HG03469 (cell line): ENCODE measurements around the gene IPO5.
"Not testable (repeated sequence)": the region's sequence is repeated elsewhere in the genome, so short reads cannot be mapped to it uniquely, and the experiment has no call there.

Experiments
- ATAC-seq: cut with Tn5 transposase; IDR thresholded peaks from one replicate; pipeline ENCODE4 v1.9.1; 2021; ENCODE audit warnings: mild to moderate bottlenecking, moderate library complexity, moderate number of reproducible peaks; ENCODE audit not compliant: unreplicated experiment

IPO5 gene

GRCh38 chr13:98007001-98007400, 53.5 kb downstream of the IPO5 start:
- no peak for ATAC-seq

GRCh38 chr13:98013241-98013640, 59.8 kb downstream of the IPO5 start:
- ATAC-seq: no peak

- ATAC-seq: no peak
Observed at GRCh38 chr13:98014766-98015165, 61.3 kb downstream of the IPO5 start.

- ATAC-seq: no peak
Observed at GRCh38 chr13:98018293-98018692, 64.8 kb downstream of the IPO5 start.

GRCh38 chr13:98019186-98019585, 65.7 kb downstream of the IPO5 start:
- ATAC-seq: no peak

GRCh38 chr13:98020271-98020670, 66.8 kb downstream of the IPO5 start:
- ATAC-seq: no peak

GRCh38 chr13:98022210-98022609, 68.7 kb downstream of the IPO5 start:
- no peak for ATAC-seq

- ATAC-seq: no peak
Observed at GRCh38 chr13:98025480-98026025, 72.1 kb downstream of the IPO5 start.

- ATAC-seq: no peak
Observed at GRCh38 chr13:98026457-98026857, 73.0 kb downstream of the IPO5 start.

- no peak for ATAC-seq
Observed at GRCh38 chr13:98032168-98032567, 78.7 kb downstream of the IPO5 start.

GRCh38 chr13:98033277-98034247, 80.1 kb downstream of the IPO5 start:
- no peak for ATAC-seq

- no peak for ATAC-seq
Observed at GRCh38 chr13:98035373-98035772, 81.9 kb downstream of the IPO5 start.

- not testable (repeated sequence) for ATAC-seq
Observed at GRCh38 chr13:98036564-98037302, 83.3 kb downstream of the IPO5 start.

GRCh38 chr13:98039261-98039660, 85.8 kb downstream of the IPO5 start:
- ATAC-seq: no peak

GRCh38 chr13:98039964-98040363, 86.5 kb downstream of the IPO5 start:
- no peak for ATAC-seq

GRCh38 chr13:98041081-98041820, 87.8 kb downstream of the IPO5 start:
- ATAC-seq: no peak

GRCh38 chr13:98044301-98044700, 90.8 kb downstream of the IPO5 start:
- ATAC-seq: no peak

GRCh38 chr13:98047785-98048184, 94.3 kb downstream of the IPO5 start:
- ATAC-seq: not testable (repeated sequence)

GRCh38 chr13:98048265-98048664, 94.8 kb downstream of the IPO5 start:
- ATAC-seq: no peak

GRCh38 chr13:98050041-98050466, 96.6 kb downstream of the IPO5 start:
- ATAC-seq: no peak

GRCh38 chr13:98052412-98052811, 98.9 kb downstream of the IPO5 start:
- no peak for ATAC-seq
